Upper lobe of left lung (tissue), 4 donors: ENCODE results near the gene SPEM3.

Experiments
- CTCF ChIP-seq, 6 experiments: fragments of 450-650 bp in 4 of 6; fragments of 200-600 bp in 2 of 6; sonication (generic) in 2 of 6; IDR thresholded peaks; one replicate each; pipeline ENCODE4 v1.5.1; 2016 to 2019; ENCODE audit warnings: antibody characterized with exemption in 6 of 6
- EP300 ChIP-seq, 4 donors: sonication (generic); formaldehyde crosslinking; IDR thresholded peaks; one replicate each; pipeline ENCODE4 v1.5.1; 2017; ENCODE audit warnings: antibody characterized with exemption in 4 of 4, control low read depth in 2 of 4
- POLR2AphosphoS5 ChIP-seq, 2 donors: sonication (generic); formaldehyde crosslinking; IDR thresholded peaks; one replicate each; pipeline ENCODE4 v1.5.1; 2017; ENCODE audit warnings: antibody characterized with exemption in 2 of 2

- TF ChIP-seq CTCF (IDR thresholded peaks at IDR 0.05), result peak in 4 of 6 experiments; percentile 32 to 68 (median 53)
- peak; percentile 70 to 94 for TF ChIP-seq POLR2AphosphoS5 (IDR thresholded peaks at IDR 0.05)
- no peak for TF ChIP-seq EP300 (IDR thresholded peaks at IDR 0.05)
These were observed 34.0 kb upstream of the SPEM3 start, which contains the start of gene PLSCR3 for GRCh38 chr17:7394452-7395191.
